HG03342 (cell line): ENCODE results near the gene TIMELESS.
"Not testable (repeated sequence)": the region's sequence is repeated elsewhere in the genome, so short reads cannot be mapped to it uniquely, and the experiment has no call there.

Source experiments
- ATAC-seq: cut with Tn5 transposase; IDR thresholded peaks from one replicate; pipeline ENCODE4 v1.9.1; 2021; ENCODE audit warnings: mild to moderate bottlenecking, moderate library complexity; ENCODE audit not compliant: unreplicated experiment

The TIMELESS gene

GRCh38 chr12:56468216-56469006, 19.2 kb upstream of the TIMELESS start, which contains the start of gene SPRYD4:
Gene SPRYD4 (plus strand): TSS chr12:56468578. CDS start chr12:56468592, 14 bp downstream.
- ATAC-seq, result peak; percentile 92

DNA sequence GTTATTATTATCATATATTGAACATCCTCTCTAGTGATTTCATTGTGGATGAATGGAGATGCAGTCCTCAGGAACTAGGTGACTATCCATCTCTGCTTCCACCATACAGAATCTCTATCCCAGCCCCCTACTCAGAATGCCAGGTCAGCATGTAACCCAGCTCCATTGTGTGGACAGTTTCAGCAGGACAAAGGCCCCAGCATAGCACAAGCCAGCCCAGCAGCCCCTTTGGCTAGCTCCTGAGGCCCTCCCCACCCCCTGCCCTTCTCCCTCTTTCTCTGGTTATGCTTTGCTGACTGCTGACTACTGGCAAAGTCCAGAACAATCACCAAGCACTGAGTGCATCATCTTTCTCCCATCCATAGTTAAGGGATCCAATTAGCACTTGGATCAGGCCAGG, 13.3 kb upstream of the TIMELESS start:
- ATAC-seq, result no peak

GRCh38 chr12:56461235-56462159, 12.3 kb upstream of the TIMELESS start:
- no peak for ATAC-seq

GRCh38 chr12:56457817-56458216, 8.6 kb upstream of the TIMELESS start:
- ATAC-seq, result no peak

- ATAC-seq, result no peak
These were observed 5.3 kb upstream of the TIMELESS start, which contains the start of gene MIP for GRCh38 chr12:56454557-56454956. Gene MIP (minus strand): TSS chr12:56454657. CDS start chr12:56454613, 44 bp downstream.

- ATAC-seq, result no peak
These were observed 1.9 kb upstream of the TIMELESS start for GRCh38 chr12:56451147-56451546.

- no peak for ATAC-seq
These were observed 1.0 kb upstream of the TIMELESS start for GRCh38 chr12:56450241-56450640.

DNA sequence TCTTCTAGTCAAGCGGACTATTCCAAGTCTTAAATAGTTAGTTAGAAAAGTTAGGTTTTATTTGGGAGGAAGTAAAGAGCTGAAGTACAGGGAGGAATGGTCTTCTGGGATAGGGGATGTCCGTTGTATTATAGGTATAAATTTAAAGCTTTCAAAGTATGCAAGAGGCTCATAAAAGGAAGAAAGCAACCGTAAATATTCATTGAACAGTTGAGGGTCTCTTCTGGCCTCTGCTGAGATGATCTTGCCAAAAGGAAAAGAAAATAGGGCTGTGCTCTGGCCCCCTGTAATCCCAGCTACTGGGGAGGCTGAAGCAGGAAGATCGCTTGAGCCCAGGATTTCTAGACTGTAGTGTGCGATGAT, 377 bp upstream of the TIMELESS start:
- peak; percentile 3 for ATAC-seq

DNA sequence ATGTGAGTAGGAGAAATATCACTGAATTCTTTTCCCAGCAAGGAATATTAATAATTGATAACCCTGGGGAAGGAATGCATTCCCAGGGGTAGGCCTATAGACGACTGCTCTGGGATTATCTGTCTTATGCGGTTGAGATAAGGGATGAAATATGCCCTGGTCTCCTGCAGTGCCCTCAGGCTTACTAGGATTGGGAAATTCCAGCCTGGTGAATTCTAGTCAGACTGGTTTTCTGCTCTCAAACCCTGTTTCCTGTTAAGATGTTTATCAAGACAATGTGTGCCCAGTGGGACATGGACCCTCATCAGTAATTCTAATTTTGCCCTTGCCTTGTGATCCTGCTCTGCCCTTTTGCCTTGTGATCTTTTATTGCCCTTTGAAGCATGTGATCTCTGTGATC, 6.0 kb downstream of the TIMELESS start:
- ATAC-seq, result not testable (repeated sequence)

DNA sequence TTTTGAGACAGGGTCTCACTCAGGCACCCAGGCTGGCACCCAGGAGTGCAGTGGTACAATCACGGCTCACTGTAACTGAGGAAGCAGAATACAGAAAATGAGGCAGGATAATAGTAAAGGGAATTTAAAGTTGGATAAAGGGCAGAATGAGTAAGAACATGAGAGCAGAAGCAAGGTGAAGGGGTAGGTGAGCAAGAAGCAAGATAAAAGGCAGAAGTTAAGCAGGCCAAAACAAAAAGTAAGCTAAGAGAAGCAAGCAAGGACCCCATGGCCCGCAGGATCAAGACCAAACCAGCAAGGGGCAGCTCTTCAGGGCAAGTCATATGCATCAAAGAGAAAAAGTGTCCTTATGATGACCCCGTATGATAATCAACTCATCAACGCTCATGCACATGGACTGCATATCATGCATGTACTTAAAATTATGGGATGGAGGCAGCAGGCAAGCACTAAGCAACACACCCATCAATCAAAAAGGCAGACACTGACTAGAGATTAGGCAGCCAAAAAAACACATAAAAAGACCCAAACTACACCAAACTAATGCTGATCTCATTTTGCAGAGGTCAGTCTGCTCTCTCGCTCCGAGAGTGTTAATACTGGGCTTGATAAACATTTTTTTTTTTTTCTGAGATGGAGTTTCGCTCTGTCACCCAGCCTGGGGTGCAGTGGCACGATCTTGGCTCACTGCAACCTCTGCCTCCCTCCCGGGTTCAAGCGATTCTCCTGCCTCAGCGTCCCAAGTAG, 11.6 kb downstream of the TIMELESS start:
- ATAC-seq, result no peak

DNA sequence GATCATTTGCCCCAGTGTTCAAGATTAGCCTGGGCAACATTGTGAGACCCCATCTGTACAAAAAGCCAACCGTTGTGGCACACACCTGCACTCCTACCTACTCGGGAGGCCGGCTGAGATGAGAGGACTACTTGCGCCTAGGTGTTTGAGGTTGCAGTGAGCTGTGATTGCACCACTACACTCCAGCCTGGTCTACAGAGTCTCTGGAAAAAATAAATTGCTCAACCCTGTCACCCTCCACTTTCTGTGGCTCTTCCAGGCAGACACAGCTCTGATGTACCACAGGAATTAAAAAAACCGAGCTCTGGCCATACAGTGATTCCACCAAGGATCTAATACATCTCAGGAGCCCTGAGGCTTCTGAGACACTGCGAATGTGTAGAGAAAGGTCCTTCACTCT, 14.4 kb downstream of the TIMELESS start:
- no peak for ATAC-seq

DNA sequence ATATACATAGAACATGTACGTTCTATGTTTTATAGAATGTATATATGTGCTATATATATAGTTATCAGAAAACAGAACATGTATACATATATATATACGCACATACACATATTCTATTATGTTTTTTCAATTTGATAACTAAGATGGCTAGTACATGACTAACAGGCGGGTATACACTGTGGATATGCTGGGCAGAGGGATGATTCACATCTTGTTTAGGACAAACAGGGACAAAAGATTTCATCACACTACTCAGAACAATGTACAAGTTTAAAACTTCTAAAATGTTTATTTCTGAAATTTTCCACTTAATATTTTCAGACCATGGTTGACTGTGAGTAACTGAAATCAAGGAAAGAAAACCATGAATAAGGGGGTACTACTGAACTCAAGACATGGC, 17.4 kb downstream of the TIMELESS start:
- ATAC-seq, result no peak

- ATAC-seq, result no peak
These were observed 17.9 kb downstream of the TIMELESS start for GRCh38 chr12:56431288-56431687.

DNA sequence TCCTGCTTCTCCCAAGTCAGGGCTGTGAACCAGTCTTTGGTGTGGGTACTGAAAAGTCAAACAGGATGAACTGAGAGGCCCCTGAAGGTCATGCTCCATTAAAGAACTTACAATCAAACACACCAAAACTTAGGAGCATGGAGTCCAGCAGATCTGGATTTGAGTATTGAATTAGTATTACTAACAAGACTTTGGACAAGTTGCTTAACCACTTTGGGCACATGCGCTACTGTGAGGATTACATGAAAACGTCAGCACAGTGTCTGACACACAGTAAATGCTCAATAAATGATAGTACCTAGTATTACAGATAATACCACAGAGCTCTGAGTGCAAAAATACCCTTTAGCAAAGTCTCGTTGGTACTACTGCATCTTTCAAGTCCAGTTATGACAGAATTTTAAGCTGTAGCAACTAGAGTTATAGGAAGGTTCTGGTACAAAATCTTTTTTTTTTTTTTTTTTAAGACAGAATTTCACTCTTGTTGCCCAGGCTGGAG, 23.2 kb downstream of the TIMELESS start:
- ATAC-seq, result no peak

DNA sequence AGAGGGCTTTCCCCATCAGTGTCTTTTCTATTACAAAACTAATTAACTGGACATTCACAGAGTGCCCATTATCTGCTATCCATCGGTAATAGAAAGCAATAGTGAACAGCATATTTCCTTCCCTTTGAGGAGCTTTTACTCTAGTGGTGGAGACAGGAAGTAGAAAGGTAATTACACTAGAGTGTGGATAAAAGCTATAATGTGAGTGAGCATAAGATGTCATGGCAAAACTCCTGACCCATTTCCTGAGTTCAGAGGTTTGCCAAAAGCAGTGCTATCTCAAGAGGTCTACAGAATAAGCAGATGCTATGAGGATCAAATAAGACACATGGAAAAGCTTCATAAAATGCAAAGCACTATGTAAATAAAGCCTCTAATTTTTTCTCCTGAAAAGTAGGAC, 24.0 kb downstream of the TIMELESS start:
- no peak for ATAC-seq

DNA sequence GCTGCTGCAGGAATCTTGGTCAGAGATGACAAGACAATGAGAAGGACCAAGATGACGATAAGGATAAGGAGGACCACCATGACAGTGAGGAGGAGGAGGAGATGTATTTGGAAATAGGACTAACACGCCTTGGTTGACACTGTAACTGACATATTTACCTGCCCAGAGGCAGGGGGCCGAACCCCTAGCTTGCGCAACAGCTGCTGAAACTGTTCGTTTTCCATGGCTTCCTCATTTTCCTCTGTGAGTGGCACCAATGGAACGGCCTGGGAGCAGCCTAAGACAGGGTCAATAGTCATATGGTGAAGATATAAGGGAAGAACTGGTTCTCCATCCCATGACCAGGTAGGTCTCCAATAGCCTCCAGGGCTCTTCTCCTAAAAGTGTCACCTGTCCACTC, 28.8 kb downstream of the TIMELESS start:
- ATAC-seq, result no peak

DNA sequence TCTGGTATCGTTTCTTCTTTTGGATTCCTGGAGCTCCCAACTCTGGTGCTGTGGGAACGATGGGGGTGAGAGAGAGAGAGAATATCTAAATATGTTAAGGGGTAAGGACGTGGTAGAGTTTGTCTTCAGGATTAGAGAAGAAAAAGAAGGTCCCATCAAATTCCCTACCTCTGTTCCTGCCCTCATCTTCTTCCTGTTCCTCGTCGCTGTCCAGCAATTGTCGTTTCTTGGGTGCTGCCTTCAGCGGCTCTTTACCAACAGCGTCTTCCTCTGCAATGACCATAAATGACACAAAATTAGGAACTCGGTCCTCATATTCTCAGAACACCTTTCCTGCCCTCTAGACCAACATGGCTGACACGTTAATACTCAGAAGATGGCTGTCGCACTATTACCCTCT, 31.5 kb downstream of the TIMELESS start:
- no peak for ATAC-seq

- no peak for ATAC-seq
These were observed 34.8 kb downstream of the TIMELESS start for GRCh38 chr12:56414401-56414800.

GRCh38 chr12:56413392-56413791, 35.8 kb downstream of the TIMELESS start:
- no peak for ATAC-seq

DNA sequence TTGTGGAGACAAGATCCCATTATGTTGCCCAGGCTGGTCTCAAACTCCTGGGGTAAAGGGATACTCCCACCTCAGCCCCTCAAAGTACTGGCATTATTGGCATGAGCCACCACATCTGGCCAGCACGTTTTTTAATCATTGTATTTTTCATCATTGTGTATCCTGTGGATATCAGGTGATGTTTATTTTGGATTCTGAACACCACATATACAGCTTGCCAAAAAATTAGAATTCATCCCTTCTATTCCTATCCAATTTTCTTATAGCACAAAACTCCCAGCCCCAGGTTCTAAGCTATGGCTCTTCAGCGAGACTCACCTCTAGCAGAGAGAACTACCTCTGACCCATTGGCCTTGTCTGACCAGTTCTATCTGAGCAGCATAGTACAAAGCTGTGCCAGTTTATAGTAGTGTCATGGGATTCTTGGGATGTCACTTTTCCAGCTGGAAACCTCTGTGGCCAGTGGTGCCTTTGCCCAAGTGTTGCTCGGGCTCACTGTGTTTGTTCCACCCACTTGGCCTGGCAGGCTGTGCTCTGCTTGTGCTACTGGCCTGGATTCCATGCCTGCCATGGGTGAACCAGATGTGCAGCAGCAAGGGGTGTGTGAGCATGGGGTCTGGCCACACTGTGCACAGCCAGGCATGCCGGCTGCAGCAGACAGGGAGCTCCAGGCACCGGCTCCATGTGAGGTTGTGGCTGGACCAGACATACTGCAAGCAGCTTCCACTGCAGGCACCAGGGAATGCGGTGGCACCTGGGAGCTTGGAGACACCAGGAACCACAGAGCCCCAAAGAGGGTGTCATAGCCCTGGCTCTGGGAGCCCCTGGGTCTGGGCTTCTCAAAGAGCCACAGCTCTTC, 37.2 kb downstream of the TIMELESS start:
- no peak for ATAC-seq
